Stimulated activated CD4-positive, alpha-beta T cell treated with anti-CD3 and anti-CD28 coated beads, TNF-alpha, amount 100 ng/mL, for 48 hours (primary cell): ENCODE measurements around the gene RASL10A.

Source experiments
- DNase-seq, 3 donors: peaks; one replicate each; pipeline ENCODE4 v3.0.0-alpha.2; 2020; ENCODE audit warnings: low read depth in 3 of 3

The RASL10A gene

DNA sequence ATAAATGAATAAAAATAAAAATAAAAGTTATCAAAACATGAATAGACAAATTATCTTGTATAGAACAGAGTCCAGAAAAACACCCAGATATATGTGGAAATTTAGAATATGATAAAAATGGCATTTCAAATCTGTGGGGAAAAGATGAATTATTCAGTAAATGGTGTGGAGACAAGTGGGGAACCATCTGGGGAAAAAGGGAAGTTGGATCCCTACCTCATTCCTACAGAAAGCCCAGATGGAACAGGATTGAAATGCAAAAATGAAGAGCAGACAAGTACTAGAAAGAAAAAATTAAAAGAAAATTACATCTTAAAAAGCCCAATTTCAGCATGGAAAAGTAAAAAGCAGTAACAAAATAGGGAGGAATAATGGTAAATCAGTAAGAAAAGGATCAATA is 8.1 kb upstream of the RASL10A start:
- no peak for DNase-seq

DNA sequence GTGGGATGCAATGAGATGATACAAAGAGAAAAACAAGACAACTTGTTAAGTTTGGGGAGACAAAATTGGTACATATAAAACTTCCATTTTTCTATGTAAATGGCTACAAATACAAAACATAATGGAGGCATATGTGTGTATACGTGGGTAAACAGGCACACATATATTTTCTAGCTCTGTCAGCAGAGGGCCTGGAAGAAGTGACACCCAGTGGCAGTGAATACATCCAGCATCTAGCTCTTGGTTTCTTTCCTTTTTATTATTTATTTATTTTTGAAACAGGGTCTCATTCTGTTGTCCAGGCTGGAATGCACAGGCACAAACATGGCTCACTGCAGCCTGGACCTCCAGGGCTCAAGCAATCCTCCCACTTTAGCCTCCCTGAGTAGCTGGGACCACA is 5.0 kb upstream of the RASL10A start:
- DNase-seq: no peak

DNA sequence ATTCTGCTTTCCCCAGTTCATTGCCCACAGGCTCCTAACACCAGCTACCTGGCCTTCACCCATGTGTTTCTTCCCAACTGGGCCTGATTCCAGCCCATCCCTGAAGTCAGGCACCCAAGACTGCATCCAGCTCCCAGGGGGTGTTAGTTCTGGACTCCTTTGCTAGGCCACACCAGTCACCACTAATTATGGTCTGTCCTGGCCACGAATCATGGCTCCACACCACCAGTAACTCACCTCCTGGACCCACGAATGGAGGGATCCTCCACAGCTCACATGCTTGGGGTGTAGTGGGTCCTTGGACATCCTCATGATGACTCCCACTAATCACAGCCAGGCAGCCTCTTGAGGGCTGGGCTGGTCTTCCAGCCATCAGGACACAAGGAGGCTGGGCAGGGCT is 3.6 kb upstream of the RASL10A start:
- no peak for DNase-seq

DNA sequence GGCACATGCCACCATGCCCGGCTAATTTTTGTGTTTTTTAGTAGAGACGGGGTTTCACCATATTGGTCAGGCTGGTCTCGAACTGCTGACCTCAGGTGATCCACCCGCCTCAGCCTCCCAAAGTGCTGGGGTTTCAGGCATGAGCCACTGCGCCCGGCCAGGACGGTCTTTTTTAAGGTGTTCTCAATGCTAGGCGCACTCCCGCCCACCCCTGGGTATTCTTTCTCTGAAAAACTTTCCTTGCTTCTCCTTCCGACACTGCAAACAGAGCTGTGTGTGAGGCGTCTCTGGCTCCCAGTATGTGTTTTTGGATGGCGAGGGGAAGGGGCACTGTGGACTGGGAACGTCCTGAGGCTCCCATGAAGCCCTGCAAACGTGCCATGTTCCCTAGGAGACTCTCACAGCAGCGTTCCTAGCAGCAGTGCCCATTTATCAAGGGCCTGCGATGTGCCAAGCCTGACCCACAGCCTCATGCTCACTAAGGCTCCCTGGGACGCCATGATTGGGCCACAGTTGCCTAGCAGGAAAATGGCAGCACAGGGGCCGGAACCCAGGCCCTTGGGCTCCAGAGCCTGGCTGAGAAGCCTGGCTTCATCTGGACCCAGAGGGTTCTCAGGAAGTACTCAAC is 2.4 kb upstream of the RASL10A start:
- DNase-seq: no peak

DNA sequence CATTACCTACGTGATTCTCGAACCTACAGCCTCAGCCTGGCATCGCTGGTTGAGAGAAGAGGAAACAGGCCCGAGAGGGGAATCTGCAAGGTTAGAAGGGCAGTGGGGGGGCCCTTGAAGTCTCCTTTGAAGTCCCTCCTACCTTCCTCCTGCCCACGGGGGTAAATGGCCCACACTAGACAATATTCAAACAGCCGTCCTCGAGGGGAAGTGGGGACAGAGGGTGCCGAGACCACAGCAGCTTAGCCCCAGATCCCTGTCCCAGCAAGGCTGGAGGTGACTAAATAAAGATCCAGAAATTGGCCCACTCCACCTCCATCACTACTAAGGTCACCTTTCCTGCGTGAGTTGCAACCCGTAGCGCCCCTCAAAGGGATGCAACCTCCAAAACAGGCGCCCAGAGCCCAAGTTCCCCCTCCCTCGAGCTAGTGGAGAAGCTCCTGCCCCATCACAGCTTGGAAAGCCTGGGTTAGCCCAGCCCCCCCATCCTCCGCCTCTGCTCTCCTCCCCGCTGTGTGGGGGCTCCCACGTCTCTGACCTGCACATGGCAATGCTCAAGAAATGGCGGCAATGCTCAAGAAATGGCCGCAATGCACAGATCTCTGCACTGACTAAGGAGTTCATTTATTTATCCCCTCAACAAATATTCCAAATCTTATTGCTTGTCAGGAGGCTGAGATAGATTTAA is 788 bp upstream of the RASL10A start:
- no peak for DNase-seq

DNA sequence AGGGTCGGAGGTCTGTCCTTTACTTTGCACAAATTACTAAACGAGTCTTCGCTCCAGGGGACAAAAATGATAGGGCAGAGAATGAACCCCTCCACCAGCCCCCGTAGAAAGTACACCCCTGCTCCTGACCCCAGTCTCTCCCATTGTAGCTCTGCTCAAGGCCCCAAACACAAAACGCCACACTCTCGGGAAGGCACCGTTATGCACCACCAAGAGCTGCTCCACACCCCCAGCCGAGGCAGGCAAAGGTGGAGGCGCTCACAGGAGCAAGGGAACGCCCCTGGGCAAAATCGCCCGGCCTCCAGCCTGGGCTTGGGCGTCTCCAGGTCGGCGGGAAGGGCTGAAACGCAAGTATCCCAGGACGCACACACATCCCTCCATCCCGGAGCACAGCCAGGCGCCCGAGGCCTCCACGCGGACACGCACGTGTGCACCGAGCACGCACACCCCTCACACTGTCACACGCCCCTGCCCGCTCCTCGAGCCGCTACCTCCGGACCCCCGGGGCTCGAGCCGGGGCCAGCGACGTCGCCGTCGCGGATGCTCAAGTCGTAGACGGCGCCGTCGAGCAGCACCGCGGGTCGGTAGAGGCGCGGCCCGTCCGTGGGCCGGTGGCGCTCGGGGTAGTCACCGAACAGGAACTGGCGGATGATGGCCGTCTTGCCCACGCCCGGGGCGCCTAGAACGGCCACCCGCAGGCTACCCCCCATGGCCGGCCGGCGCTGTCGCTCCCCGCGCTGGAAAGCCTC is 786 bp downstream of the RASL10A start:
- no peak for DNase-seq

DNA sequence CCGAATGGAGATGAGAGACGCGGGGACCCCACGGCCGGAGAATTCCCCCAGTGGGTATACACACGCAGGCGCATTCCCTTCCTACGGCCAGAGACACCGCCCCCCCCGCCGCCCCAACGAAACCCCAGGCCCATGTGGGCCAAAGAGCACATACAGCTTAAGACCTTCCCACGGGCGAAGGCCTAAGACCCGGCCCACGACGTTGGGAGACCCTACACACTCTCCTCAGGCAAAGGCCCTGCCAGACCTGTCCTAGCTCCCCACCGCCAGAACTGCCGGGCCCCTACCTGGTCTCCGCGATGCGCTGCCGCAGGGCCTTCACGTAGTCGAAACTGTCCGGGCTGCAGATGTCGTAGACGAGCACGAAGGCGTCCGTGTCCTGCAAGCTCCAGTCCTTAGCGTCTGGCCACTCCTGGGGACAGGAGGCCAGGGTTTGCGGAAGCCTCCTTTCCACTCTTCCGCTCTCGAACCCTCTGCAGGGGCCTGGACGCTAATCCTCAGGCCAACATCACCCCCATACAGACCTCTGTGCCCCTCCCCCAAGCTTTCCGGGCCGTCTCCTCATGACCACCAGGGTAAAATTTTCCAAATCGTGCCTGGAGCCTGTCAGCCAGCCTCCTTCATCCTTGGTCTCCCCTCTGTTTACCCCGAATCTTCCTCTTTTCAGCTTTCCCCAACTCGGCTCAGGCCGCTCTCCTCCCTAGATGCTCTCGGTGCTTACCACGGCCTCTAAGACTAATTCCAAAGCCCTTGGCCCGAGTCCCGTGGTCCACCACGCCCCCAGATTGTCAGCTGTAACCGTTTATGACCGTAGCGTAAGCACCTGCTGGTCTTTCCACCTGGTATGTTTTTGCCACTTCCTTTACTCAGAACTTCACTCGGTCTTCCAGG is 1.7 kb downstream of the RASL10A start:
- no peak for DNase-seq

DNA sequence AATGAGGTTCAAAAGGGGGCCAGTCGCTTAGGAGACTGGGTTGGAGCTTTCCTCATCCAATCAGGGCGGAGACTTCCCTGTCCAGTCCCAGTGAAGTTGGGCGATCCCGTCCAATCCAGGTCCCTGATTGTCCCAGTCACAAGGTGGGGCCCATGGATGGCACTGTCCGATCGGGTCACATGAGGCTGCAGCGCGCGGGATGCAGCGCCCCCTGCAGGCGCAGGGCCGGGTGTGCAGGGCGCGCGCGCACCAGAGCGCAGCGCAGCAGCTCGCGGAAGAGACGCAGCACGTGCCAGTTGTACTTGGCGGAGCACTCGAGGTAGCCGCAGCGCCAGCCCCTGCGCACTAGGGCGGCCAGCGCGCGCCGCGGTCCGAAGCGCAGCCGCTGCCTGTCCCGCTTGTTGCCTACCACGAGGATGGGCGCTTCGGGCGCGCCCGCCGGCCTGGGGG is 2.3 kb downstream of the RASL10A start:
- DNase-seq: no peak

DNA sequence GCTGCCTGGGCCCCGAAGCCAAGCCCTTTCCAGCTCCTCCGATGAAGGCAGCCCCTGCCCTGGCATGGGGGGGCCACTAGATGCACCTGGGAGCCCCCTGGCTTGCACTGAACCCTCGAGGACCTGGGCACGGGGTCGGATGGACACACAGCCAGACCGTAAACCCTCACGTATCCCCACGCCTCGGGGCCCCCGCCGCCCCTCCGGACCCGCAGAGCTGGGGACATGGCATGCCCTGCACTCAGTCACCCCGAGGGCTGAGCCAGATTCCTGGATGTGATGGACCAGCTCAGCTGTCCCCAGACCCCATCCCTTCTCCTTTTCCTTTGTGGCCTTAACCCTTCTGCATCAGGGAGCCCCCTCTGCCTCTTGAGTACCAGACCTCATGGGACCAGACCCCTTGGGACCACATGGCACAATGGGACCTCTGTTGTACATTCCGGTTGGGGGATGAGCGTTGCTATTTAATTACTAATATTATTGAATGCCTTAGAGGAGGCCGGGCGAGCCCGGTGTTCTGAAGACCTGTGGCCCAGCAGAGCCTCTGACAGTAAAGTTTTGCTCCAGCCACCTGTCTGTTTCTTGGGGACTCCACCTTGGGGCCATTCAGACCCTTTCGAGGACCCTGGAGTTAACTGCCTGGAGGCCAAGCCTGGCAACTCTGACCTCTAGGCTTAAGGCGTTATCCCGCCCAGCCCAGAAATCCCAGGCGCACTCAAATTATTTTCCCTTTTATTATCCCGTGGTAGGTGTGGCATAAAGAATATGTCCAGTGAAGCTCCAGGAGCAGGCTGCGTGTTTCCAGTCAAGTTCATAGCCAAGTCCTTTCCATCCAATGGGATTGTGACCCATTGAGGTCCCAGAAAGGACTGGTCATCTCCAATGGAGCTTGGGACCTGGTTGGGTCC is 3.0 kb downstream of the RASL10A start:
- no peak for DNase-seq

DNA sequence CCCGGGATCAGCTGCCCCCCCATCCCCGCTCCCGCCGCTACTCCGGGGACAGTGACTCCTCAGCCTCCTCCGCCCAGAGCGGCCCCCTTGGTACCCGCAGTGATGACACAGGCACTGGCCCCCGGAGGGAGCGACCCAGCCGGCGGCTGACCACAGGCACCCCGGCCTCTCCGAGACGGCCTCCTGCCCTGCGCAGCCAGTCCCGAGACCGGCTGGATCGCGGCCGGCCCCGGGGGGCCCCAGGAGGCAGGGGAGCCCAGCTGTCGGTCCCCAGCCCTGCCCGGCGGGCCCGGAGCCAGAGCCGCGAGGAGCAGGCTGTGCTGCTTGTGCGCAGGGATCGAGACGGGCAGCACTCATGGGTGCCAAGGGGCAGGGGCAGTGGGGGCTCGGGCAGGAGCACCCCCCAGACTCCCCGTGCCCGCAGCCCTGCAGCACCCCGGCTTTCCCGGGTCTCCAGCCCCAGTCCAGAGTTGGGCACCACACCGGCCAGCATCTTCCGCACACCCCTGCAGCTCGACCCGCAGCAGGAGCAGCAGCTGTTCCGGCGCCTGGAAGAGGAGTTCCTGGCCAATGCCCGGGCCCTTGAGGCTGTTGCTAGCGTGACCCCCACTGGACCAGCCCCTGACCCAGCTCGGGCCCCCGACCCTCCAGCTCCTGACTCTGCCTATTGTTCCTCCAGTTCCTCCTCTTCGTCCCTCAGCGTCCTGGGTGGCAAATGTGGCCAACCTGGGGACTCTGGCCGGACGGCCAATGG is 3.9 kb downstream of the RASL10A start:
- DNase-seq: no peak

DNA sequence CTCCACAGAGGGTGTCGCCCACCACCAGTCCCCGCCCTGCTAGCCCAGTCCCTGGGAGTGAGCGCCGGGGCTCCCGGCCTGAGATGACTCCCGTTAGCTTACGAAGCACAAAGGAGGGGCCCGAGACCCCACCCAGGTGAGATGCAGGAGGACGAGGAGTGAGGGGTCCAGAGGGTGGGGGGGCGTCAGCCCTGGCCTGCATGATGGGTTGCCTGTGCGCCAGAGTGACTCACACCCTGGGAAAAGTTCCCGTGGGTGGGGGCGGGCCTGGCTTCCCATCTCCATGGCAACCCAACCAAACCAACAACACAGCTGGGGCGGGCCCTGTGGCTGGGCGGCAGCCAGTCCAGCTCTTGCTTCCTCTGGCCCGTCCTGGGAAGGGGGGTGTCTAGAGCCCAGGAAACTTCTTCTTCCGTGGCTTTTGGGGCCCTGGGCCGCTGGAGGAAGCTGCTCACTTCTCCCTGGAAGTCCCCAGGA is 4.6 kb downstream of the RASL10A start:
- DNase-seq: peak; percentile 48 to 63 (median 61)

DNA sequence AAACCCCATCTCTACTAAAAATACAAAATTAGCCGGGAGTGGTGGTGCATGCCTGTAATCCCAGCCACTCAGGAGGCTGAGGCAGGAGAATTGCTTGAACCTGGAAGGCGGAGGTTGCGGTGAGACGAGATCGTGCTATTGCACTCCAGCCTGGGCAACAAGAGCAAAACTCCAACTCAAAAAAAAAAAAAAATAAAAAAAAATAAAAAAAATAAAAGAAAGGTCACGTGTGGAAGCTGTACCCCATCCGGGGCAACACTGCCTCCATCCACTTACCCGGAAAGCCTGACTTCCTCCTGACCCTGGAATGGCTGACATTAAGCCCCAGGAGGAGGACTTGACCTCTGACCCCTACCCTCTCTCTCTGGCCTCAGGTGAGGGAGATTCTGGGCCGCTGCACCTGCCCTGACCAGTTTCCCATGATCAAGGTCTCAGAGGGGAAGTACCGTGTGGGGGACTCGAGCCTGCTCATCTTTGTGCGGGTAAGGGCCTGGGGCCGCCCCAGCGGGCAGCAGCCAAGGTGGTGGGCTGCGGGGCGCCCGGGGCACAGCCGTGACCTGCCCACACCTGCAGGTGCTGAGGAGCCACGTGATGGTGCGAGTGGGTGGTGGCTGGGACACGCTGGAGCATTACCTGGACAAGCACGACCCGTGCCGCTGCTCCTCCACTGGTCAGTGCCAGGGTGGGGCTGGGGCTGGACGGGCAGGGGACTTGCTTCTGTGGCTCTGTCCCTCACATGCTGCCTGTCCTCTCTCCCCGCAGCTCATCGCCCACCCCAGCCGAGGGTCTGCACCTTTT is 5.2 kb downstream of the RASL10A start:
- no peak for DNase-seq

DNA sequence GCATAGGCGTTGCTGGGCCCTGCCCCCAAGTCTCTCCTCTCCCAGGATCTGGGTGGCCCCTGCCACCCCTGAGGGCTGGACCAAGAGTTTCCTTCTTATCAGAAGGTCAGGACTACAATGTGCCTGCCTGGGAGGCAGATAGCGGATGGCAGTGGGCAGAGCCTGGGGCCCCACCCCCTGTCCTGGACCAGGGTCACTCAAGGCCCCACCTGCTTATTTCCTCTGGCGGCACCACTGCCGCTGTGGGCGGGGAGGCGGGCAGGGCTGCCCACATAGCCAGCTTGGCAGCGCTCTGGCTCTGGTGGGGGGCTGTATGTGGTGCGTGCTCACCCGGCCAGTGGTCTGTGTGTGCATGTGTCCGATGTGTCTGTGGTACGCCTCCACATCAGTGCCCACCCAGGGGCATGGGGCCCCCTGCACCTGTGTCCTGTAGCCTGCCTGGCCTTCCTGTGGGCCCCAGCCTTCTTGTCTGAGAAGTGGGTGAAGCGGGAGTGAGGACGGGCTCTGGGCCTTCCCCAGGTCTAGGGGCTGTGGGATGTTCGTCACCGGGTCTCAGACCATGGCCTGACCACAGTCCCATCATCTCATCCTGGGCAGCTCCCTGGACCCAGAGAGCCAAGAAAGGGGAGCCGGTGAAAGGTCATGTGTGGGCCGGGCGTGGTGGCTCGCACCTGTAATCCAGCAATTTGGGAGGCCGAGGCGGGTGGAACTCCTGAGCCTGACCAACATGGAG is 6.0 kb downstream of the RASL10A start:
- no peak for DNase-seq

DNA sequence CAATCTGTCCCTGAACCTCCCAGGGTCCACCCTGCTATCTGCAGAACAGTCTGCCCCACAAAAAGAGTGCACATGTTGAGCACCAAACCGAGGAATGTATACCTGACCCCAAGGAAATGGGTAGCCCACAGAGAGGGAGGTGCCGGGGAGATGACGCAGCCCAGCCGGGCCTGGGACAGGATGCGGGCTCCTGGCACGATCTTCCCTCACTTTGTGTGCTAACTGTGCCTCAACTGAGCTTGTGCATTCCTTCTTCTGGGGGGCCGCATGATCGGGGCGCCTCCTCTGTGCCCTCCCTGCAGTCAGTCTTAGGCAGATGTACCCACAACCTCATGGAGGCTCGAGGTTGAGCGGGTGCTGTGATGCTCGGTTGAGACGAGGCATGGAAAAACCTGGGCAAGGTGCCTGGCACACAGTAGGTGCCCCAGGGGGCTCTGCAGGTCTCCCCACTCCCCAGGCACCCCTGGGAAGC is 6.7 kb downstream of the RASL10A start:
- DNase-seq: no peak

DNA sequence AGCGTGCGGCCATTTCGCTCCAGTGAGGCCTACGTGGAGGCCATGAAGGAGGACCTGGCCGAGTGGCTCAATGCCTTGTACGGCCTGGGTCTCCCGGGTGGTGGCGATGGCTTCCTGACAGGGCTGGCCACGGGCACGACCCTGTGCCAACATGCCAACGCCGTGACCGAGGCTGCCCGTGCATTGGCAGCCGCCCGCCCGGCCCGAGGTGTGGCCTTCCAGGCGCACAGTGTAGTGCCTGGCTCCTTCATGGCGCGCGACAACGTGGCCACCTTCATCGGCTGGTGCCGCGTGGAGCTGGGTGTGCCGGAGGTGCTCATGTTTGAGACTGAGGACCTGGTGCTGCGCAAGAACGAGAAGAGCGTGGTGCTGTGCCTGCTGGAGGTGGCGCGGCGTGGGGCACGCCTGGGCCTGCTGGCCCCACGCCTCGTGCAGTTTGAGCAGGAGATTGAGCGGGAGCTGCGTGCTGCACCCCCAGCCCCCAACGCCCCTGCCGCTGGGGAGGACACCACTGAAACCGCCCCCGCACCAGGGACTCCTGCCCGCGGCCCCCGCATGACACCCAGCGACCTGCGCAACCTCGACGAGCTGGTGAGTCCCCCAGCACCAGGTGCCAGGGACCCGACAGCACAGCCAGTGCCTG is 7.2 kb downstream of the RASL10A start:
- no peak for DNase-seq

DNA sequence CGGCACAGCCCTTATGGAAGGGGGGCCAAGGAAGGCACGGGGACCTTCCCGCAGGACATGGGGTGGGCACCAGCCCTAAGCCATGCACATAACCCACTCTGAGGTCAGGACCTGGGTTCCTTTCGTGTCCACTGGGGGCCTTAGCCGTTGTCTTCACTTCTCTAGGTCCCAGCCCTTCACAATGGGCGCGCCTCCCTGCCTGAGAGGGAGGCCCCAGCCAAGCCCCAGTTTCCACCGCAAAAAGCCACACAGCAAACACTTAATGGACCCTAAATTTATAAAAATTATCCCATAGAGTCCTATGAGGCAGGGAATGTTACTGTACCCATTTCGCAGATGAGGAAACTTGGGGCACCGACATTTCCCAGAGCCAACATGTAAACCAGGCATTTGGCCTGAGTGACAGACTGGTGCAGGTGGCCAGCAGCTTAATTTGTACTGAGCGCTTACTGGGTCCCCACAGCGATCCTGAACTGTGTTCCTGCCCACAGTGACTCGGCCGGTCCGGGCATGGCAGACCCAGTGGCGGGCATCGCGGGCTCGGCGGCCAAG is 7.8 kb downstream of the RASL10A start:
- no peak for DNase-seq

DNA sequence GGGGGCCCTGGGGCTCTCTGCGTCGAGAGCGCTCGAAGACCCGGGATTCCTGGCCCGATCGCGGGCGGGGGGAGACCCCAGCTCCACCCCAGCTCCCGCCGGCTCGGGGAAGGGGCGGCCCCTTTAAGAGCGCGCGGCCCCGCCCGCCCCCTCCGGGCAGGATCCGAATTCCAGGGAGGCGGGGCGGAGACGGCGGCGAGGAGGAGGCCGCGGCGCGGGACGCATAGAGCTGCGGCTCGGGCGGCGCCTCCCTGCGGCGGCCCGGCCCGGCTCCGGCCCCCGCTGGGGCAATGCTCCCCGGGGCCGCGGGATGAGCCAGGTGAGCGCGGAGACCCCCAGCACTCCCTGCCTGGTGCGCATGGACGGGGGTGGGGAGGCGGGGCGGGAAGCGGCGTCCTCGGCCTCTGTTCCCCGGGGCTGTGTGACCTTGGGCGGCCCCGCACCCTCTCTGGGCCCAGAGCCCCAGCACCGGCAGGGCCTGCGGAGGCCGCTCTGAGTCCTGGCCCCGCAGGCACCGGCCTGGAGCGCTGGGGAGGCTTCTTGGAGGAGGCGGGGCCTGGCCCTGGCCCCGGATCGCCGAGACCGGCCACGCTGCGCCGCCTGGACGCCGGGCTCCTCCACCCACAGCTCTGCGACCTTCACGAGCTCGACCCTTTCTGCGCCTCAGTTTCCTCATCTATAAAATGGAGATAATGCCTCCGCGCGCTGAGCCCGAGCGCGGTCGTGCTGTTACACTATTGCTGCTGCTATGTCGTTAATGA is 8.5 kb downstream of the RASL10A start:
- no peak for DNase-seq
